Endothelial cell (in vitro differentiated cells): ENCODE data around the gene TBC1D5. TPM values are rescaled to one million over a fixed set of nuclear protein-coding genes. Genes with fewer than 3 reads are reported as not detected.

Experiments used
- DNase-seq: peaks from one replicate; pipeline ENCODE4 v3.0.0; 2021; ENCODE audit warnings: low spot score
- H3K27ac Mint-ChIP-seq: one replicate; pipeline ENCODE4 v1.8.0; 2021; ENCODE audit warnings: mixed read lengths, inconsistent platforms; ENCODE audit not compliant: unreplicated experiment
- H3K27me3 Mint-ChIP-seq: one replicate; pipeline ENCODE4 v1.8.0; 2021; ENCODE audit warnings: mild to moderate bottlenecking, moderate library complexity, mixed read lengths, inconsistent platforms; ENCODE audit not compliant: unreplicated experiment
- H3K36me3 Mint-ChIP-seq: one replicate; pipeline ENCODE4 v1.8.0; 2021; ENCODE audit warnings: mild to moderate bottlenecking, low read depth, mixed read lengths, inconsistent platforms; ENCODE audit not compliant: unreplicated experiment
- H3K4me1 Mint-ChIP-seq: one replicate; pipeline ENCODE4 v1.8.0; 2021; ENCODE audit warnings: mild to moderate bottlenecking, mixed read lengths, inconsistent platforms; ENCODE audit not compliant: unreplicated experiment
- H3K4me3 Mint-ChIP-seq: one replicate; pipeline ENCODE4 v1.8.0; 2021; ENCODE audit warnings: mild to moderate bottlenecking, mixed read lengths, inconsistent platforms; ENCODE audit not compliant: unreplicated experiment
- H3K9me3 Mint-ChIP-seq: one replicate; pipeline ENCODE4 v1.8.0; 2021; ENCODE audit warnings: mixed read lengths, inconsistent platforms; ENCODE audit not compliant: unreplicated experiment
- CTCF ChIP-seq: fragments of 200-600 bp; sonication (generic); IDR thresholded peaks from one replicate; pipeline ENCODE4 v1.5.0; 2021; ENCODE audit warnings: antibody characterized with exemption; ENCODE audit not compliant: unreplicated experiment
- total RNA-seq: library from RNA; stranded (reverse); fragmentation: NEBNext Ultra II Directional; extraction: Animal tissue kit (Norgen Biotek cat#: 25700); gene quantifications from one replicate; pipeline ENCODE4 v1.2.1, GENCODE V29; 2021; ENCODE audit not compliant: unreplicated experiment

The TBC1D5 gene
- total RNA-seq, 1 donor from 2014 or later: 48.2 TPM

- Mint-ChIP-seq H3K36me3 (no peaks in the 10 kb centered on the region), H3K9me3 (no peaks in the 10 kb centered on the region), H3K27me3 (no peaks in the 10 kb centered on the region), H3K27ac (no peak overlapping the region), H3K4me3 (no peak overlapping the region), H3K4me1 (no peaks in the 10 kb centered on the region)
- TF ChIP-seq CTCF: no peak
- no peak for DNase-seq
These were observed 337.9 kb downstream of the TBC1D5 start for GRCh38 chr3:17404548-17404947.

- Mint-ChIP-seq H3K9me3 (no peaks in the 10 kb centered on the region), H3K4me3 (no peak overlapping the region), H3K4me1 (no peaks in the 10 kb centered on the region), H3K36me3 (no peaks in the 10 kb centered on the region), H3K27ac (no peak overlapping the region), H3K27me3 (no peaks in the 10 kb centered on the region)
- no peak for DNase-seq
- TF ChIP-seq CTCF: no peak
These were observed 340.0 kb downstream of the TBC1D5 start for GRCh38 chr3:17402442-17402841.

- Mint-ChIP-seq H3K27ac (no peak overlapping the region), H3K27me3 (no peaks in the 10 kb centered on the region), H3K9me3 (no peaks in the 10 kb centered on the region), H3K36me3 (no peaks in the 10 kb centered on the region), H3K4me3 (no peak overlapping the region), H3K4me1 (no peaks in the 10 kb centered on the region)
- TF ChIP-seq CTCF: no peak
- no peak for DNase-seq
These were observed 340.5 kb downstream of the TBC1D5 start for GRCh38 chr3:17401912-17402311.

- Mint-ChIP-seq H3K27ac (no peak overlapping the region), H3K9me3 (no peaks in the 10 kb centered on the region), H3K36me3 (no peaks in the 10 kb centered on the region), H3K4me1 (no peaks in the 10 kb centered on the region), H3K27me3 (no peaks in the 10 kb centered on the region), H3K4me3 (no peak overlapping the region)
- no peak for TF ChIP-seq CTCF
- no peak for DNase-seq
These were observed 342.8 kb downstream of the TBC1D5 start for GRCh38 chr3:17399586-17399985.

- H3K27ac Mint-ChIP-seq: no peak overlapping the region
- TF ChIP-seq CTCF: no peak
- no peaks in the 10 kb centered on the region for H3K9me3 Mint-ChIP-seq
- no peaks in the 10 kb centered on the region for H3K36me3 Mint-ChIP-seq
- no peak for DNase-seq
- no peaks in the 10 kb centered on the region for H3K4me1 Mint-ChIP-seq
- H3K4me3 Mint-ChIP-seq: no peak overlapping the region
- no peaks in the 10 kb centered on the region for H3K27me3 Mint-ChIP-seq
These were observed 343.4 kb downstream of the TBC1D5 start for GRCh38 chr3:17398959-17399551.
